Measurements from ENCODE around the gene CDH5.

CDH5 gene

GRCh38 chr16:66421891-66422290, 55.4 kb downstream of the CDH5 start:
- H3K4me3 ChIP-seq (ENCODE audit: low read depth, low read length) = no peak overlapping the region
- no peak for TF ChIP-seq CTCF (IDR thresholded peaks at IDR 0.05; ENCODE audit: low read depth, low read length)

- no peak overlapping the region for H3K4me3 ChIP-seq (ENCODE audit: low read depth, low read length)
- no peak for TF ChIP-seq CTCF (IDR thresholded peaks at IDR 0.05; ENCODE audit: low read depth, low read length)
Measured at GRCh38 chr16:66422366-66422765, 55.9 kb downstream of the CDH5 start.

- no peak for TF ChIP-seq CTCF (IDR thresholded peaks at IDR 0.05; ENCODE audit: low read depth, low read length)
- H3K4me3 ChIP-seq (ENCODE audit: low read depth, low read length) = no peak overlapping the region
Measured at GRCh38 chr16:66423177-66423576, 56.7 kb downstream of the CDH5 start.

- no peak overlapping the region for H3K4me3 ChIP-seq (ENCODE audit: low read depth, low read length)
- no peak for TF ChIP-seq CTCF (IDR thresholded peaks at IDR 0.05; ENCODE audit: low read depth, low read length)
Measured at GRCh38 chr16:66425651-66426050, 59.2 kb downstream of the CDH5 start.

- no peak for TF ChIP-seq CTCF (IDR thresholded peaks at IDR 0.05; ENCODE audit: low read depth, low read length)
- 0 out of 2 replicates have a peak overlapping the region, but pooled peaks have one; percentile 20 for H3K4me3 ChIP-seq (ENCODE audit: low read depth, low read length)
Measured at GRCh38 chr16:66426112-66427035, 59.9 kb downstream of the CDH5 start.

- 0 out of 2 replicates have a peak within 1 kb of the TSS, but pooled peaks have one; percentile 20 for H3K4me3 ChIP-seq (ENCODE audit: low read depth, low read length)
- no peak for TF ChIP-seq CTCF (IDR thresholded peaks at IDR 0.05; ENCODE audit: low read depth, low read length)
Measured at GRCh38 chr16:66427036-66427860, 60.8 kb downstream of the CDH5 start, which contains the start of gene BEAN1. BEAN1 (plus strand) TSS chr16:66427295; CDS start chr16:66437677, 10,382 bp downstream.

Data from WI38 (cell line).